Measurements from ENCODE around the gene CAMK2D.
A peak's percentile ranks its signal among the peaks of the same experiment; 100 is the strongest.
"Not testable (repeated sequence)": the region's sequence is repeated elsewhere in the genome, so short reads cannot be mapped to it uniquely, and the experiment has no call there.

The CAMK2D gene

GRCh38 chr4:113761620-113762185, at the start of gene CAMK2D:
Gene CAMK2D (minus strand): TSS chr4:113761738. CDS start chr4:113761068, 670 bp downstream.
- DNase-seq (ENCODE audit: low read depth in 3 of 3), result peak; percentile 73 to 84 (median 73)

DNA sequence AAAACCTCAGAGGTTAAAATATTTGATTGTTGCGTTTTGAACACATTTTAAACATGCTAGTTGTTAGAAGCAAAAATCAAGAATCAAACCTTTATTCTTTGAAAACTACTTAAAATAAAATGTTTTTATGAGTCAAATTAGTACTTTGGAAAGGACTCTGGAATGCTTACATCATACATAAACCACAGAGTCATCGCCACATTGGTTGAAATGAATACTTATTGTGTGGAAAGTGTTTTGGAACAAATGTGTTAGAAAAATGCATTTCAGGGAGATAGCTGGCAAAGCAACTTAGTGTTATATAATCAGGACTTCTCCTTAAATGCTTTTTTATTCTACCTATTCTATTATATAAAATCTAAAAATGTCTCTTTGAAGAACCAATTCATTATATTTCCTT, 49.4 kb upstream of the CAMK2D start:
- no peak for DNase-seq (ENCODE audit: low read depth in 3 of 3)

GRCh38 chr4:113809311-113809710, 47.8 kb upstream of the CAMK2D start:
- DNase-seq (ENCODE audit: low read depth in 3 of 3), result no peak

DNA sequence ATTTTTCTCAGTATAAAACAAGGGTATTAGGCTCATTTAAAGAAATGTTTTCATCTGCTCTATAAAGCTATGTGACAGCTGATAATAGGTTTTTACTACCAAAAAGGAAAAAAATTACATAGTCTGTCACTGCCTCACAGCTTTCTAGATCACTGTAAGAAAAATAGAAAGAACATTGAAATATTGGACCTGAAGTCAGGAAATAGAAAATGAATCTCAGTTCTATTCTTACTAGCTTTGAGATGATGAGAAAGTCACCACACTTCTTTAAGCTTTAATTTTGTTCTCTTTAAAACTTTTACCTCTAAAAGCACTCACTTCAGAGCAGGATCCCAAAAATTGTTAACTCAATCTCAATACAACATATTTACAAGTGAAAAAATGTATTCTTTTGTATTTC, 45.3 kb upstream of the CAMK2D start:
- DNase-seq (ENCODE audit: low read depth in 3 of 3), result no peak

DNA sequence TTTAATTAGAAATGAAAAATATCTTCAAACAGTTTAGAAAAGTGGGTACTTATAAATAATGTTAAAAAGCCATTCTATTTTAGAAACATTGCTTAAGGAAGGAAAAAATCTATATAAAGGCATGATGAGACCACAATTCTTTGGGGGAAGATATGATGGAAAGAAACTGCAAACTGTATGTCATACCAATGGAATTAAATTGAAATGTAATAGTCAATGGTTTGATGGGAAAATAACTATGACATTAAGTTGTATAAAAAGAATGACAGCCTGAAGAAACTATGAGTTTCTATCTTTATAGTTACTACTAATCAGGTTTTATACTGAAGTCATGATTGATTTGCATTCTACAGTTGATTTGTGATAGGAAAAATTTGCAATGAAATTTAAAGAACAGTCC, 40.3 kb upstream of the CAMK2D start:
- DNase-seq (ENCODE audit: low read depth in 3 of 3), result no peak

DNA sequence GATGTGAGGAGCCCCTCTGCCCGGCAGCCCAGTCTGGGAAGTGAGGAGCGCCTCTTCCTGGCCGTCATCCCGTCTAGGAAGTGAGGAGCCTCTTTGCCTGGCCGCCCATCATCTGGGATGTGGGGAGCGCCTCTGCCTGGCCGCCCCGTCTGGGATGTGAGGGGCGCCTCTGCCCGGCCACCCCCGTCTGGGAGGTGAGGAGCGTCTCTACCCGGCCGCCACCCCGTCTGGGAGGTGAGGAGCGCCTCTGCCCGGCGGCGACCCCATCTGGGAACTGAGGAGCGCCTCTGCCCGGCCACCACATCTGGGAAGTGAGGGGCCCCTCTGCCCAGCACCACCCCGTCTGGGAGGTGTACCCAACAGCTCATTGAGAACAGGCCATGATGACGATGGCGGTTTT, 34.8 kb upstream of the CAMK2D start:
- DNase-seq (ENCODE audit: low read depth in 3 of 3), result not testable (repeated sequence)

GRCh38 chr4:113790478-113790877, 28.9 kb upstream of the CAMK2D start:
- no peak for DNase-seq (ENCODE audit: low read depth in 3 of 3)

DNA sequence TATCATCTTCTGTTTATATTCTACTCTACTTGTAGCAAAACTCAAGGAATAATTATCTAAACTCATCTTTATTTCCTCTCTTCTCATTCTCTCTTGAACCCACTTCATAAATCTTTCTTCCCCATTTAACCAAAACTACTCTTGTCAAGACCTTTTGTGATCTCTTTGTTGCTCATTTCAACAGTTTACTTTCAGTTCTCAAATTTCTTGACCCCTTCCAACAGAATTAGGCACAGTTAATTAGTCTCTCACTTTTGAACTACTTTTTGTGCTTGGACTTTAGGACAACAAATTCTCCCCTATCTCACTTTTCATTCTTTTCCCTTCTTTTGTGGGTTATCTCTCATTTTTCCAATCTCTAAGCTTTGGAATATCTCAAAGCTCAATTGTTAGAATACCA, 27.4 kb upstream of the CAMK2D start:
- DNase-seq (ENCODE audit: low read depth in 3 of 3), result no peak

DNA sequence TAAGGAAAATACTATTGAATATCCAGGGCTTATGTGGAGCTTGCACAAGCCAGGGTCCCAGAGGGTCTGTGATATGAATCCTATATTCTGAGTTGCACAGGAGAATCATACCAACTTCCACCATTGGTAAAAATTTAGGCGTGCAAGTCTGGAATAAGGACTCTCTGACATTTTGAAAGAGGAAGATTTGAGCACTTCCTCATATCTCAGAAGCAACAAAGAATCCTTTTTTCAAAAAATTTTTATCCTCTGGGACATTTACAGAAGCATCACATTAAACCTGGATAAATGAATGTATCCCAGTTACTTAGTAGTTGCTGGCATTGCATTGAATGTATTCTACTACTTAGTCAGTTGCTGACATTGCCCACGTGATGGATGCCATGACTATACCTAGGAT, 24.2 kb upstream of the CAMK2D start:
- DNase-seq (ENCODE audit: low read depth in 3 of 3), result no peak

DNA sequence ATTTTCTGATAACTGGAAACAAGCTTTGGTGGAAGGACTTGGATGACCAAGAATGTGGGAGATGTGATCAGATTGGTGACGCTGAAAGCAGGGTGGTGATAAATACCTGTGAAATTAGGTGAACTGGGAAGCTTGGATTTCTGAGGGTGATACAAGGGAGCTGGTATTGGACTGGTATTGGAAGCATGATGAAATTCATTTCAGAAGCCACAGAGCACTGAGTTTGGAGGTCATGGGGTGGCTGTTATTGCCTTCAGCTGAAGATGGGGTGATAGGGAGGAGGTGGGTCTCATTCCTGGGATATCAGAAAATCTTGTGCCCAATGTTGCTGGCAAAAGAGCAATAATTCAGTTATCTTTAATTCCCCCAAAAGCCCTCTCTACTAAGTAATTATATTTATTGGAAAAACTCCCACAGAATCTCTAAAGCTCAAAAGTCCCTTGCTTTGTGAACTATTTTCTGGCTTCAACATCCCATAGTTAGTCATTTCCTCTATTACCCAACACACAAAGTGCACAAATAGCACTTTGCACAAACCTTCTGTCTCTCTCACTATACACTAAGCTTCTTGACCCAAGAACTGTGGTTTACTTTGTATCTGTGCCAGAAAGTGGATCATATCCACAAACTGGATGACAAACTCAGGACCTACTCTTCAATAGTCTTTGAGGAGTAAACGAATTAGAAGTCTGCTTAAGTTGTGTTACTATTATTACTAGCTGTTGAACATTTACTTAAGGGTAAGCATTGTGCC, 23.1 kb upstream of the CAMK2D start:
- no peak for DNase-seq (ENCODE audit: low read depth in 3 of 3)

DNA sequence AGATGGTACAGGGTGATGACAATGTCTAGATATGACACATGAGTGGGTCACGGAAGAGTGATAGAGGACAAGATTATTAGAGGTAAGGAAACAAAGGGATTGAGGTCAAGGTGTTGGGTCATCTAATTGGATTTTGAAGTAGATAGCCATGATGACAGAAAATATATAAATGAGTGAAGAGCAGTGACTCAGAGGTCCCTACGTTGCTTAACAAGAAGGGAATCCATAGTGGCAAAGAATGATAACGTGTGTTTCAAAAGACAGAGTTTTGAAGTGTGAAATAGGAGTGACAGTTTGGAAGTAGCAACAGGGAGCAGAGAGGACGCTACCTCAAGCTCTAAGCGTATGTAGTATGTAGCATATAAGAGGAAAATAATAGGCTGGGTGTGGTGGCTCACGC, 22.2 kb upstream of the CAMK2D start:
- DNase-seq (ENCODE audit: low read depth in 3 of 3), result no peak

DNA sequence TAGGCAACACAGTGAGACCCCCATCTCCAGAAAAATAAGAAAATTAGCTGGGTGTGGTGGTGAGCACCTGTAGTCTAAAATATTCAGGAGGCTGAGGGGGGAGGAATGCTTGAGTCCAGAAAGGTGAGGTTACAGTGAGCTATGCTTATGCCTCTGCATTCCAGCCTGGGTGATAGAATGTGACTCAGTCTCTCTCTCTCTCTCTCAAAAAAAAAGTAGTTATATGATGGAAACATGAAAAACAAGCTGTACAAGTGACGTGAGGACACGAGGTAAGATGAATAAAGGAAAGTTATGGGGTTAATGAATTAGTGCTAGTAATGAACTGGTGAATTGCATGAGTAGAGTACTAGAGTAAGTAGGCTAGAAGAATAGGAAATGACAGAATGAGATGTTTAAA, 21.8 kb upstream of the CAMK2D start:
- no peak for DNase-seq (ENCODE audit: low read depth in 3 of 3)

- no peak for DNase-seq (ENCODE audit: low read depth in 3 of 3)
Observed at GRCh38 chr4:113781439-113782040, 20.0 kb upstream of the CAMK2D start.

- no peak for DNase-seq (ENCODE audit: low read depth in 3 of 3)
Observed at GRCh38 chr4:113776679-113777078, 15.1 kb upstream of the CAMK2D start.

GRCh38 chr4:113776016-113776415, 14.5 kb upstream of the CAMK2D start:
- no peak for DNase-seq (ENCODE audit: low read depth in 3 of 3)

DNA sequence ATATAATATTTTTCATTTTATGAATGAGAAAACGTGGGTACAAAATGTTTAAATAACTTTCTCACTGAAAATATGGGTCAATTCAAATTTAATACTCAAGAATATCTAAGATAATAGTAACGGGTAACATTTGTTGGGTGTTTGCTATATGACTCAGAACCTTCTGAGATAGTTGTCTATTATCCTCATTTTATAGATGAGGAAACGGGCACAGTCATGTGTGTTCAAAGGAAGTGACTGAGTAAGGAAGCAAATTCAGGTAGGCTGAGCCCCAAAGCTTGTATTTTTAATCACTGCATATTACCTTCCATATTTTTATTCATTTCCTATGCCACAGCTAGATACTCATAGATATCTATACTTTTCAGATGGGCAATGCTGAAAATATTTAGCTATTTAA, 12.2 kb upstream of the CAMK2D start:
- no peak for DNase-seq (ENCODE audit: low read depth in 3 of 3)

- DNase-seq (ENCODE audit: low read depth in 3 of 3), result no peak
Observed at GRCh38 chr4:113773014-113773413, 11.5 kb upstream of the CAMK2D start.

- DNase-seq (ENCODE audit: low read depth in 3 of 3), result no peak
Observed at GRCh38 chr4:113772319-113772718, 10.8 kb upstream of the CAMK2D start.

DNA sequence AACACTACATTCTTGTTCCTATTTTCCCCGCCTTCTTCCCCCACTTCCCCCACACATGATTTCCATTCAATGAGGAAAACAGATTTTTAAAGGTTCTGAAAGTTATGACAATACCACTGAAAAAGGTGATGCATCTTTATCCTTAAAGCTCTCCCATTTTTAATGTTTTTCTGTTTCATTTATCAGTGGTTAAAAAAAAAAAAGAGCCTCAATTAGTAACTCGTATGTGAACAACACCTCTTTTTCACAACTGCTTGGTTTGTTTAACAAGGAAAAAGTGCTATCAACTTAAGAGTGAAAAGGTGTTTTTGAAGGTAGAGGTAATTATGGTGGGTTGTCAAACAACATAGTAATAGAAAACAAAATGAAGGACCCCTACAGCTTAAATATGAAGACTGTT, 8.2 kb upstream of the CAMK2D start:
- no peak for DNase-seq (ENCODE audit: low read depth in 3 of 3)

- DNase-seq (ENCODE audit: low read depth in 3 of 3), result no peak
Observed at GRCh38 chr4:113768952-113769351, 7.4 kb upstream of the CAMK2D start.

DNA sequence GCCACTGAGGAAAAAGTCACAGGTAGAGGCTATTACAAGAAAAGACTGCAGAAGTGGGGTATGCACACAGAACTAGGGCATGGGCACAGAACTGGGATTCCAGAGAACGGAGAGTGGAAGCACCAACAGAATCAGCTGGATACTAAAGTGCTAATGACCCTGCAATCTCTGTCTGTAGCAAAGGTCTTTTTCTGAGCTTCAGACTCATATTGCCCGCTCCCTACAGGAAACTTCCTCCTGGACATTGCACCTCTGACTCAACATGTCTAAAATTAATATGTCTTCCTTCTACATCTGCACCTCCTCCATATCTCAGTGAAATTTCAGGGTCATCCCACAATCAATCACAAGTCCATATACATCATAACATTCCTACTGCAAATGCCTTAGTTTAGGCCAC, 5.3 kb upstream of the CAMK2D start:
- no peak for DNase-seq (ENCODE audit: low read depth in 3 of 3)

DNA sequence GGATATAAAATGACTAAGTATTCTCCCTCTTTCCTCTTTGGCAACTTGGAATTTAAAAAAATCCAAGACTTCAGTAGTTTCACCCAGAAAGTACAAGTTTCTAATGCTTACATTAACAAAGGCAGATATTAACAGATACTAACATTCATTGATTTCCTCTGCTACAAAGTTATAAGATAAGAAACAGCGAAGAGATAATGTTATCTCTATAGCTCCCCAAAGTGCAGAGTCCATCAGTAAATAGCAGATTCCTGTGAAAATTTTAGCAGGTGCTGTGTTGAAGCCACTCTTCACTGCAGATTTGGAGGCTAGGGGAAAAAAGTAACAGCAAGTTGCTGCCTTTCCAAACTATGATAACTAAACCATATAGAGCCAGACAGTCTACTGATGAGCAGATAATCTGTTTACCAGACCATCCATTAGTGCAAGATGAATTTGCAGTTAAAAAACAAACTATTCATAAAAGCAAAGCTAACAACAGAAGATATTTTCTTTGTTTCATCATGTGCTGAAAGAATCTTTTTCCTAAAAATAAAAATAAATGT, 3.3 kb upstream of the CAMK2D start:
- no peak for DNase-seq (ENCODE audit: low read depth in 3 of 3)

DNA sequence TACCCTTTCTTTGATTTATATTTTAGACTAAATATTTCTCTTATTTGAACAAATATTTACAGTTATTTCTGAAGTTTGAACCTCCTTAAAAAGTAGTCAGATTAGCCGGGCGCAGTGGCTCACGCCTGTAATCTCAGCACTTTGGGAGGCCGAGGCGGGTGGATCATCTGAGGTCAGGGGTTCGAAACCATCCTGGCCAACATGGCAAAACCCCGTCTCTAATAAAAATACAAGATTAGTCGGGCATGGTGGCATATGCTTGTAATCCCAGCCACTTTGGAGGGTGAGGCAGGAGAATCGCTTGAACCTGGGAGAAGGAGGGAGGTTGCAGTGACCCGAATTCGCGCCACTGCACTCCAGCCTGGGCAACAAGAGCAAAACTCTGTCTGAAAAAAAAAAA, 2.4 kb upstream of the CAMK2D start:
- not testable (repeated sequence) for DNase-seq (ENCODE audit: low read depth in 3 of 3)

Data from stimulated activated CD4-positive, alpha-beta T cell treated with anti-CD3 and anti-CD28 coated beads, TNF-alpha, amount 100 ng/mL, for 24 hours (primary cell).